Activated naive CD4-positive, alpha-beta T cell treated with Interleukin-2 at 50 U/mL for 16 hours (primary cell): ENCODE measurements around the gene MRPL21.
"Not testable (repeated sequence)": the region's sequence is repeated elsewhere in the genome, so short reads cannot be mapped to it uniquely, and the experiment has no call there.

ENCODE experiments used
- DNase-seq: peaks from one replicate; pipeline ENCODE4 v3.0.0-alpha.2; 2020

MRPL21 gene

GRCh38 chr11:68863553-68864265 is 39.9 kb downstream of the MRPL21 start:
- DNase-seq = no peak

DNA sequence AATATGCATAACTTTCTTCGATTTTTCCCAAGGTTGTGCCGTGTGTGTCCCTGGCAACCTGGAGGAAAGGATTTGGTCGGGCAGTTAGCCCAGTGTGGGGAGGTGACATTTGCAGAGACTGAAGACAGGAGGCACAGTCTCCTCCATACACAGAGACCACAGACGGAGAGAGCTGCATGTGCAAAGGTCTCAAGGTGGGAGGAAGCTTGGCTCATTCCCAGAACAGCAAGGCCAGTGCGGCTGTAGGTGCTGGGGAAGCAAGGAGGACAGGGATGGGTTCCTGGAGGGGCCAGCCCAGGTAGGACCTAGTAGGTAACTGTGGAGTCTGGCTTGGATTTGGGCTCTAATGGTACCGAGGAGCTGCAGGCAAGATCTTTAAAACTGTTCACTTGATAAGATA is 41.2 kb downstream of the MRPL21 start:
- no peak for DNase-seq

GRCh38 chr11:68859123-68859522 is 44.5 kb downstream of the MRPL21 start:
- no peak for DNase-seq

GRCh38 chr11:68857037-68857586 is 46.5 kb downstream of the MRPL21 start:
- DNase-seq = no peak

DNA sequence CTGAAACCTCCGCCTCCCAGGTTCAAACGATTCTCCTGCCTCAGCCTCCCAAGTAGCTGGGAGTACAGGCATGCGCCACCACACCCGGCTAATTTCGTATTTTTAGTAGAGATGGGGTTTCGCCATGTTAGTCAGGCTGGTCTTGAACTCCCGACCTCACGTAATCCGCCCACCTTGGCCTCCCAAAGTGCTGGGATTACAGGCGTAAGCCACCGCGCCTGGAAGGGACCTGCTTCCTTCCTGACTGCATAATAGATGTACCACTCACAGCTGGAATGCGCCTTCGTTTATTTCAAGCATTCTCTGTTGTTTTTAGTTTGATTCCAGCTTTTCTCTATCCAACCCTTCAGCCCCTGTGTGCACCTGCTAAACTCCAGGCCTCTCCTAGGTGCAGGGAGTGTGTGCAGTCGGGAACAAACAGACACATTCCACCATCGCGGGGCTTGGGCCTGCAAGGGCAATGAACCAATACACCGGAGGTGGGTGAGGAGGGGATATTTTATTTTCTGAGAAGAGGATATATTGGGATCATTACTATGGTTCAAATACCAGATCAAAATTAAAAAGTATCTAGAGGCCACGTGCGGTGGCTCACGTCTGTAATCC is 47.1 kb downstream of the MRPL21 start:
- DNase-seq = not testable (repeated sequence)

- DNase-seq = peak; percentile 27
These were observed 48.2 kb downstream of the MRPL21 start for GRCh38 chr11:68855205-68855981.

DNA sequence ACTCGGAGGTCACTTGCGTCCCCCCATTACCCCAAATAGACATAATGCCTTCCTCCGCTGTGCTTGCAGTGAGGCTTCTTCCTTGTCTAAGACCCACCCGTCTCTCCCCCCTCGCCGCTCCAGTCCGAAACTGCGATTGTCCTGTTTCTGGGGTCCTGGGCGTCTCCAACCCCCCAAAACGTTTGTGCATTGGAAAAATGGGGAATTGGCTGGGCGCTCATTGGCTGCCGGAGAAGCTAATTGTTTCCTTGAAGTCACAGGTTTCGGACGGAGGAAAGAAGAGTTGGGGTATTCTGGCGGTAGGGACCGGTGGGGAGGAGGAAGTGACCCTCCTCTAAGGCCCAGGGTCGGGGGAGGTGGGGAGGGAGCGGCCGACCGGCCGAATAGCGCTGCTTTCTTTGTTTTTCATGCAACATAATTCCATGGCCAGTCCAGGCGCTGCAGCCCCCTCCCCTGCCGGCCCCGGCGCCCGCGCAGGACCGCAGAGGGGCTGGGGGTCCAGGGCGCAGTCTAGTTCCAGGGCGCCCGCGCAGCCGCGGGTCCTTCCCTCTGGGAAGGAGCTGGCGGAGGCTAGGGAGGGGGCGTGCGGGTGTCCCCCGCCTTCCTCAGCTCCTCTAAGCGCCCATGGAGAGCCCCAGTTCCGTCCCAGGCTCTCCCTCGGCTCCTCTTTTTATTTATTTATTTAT is 49.2 kb downstream of the MRPL21 start:
- DNase-seq = no peak

- no peak for DNase-seq
These were observed 51.0 kb downstream of the MRPL21 start for GRCh38 chr11:68852628-68853027.

DNA sequence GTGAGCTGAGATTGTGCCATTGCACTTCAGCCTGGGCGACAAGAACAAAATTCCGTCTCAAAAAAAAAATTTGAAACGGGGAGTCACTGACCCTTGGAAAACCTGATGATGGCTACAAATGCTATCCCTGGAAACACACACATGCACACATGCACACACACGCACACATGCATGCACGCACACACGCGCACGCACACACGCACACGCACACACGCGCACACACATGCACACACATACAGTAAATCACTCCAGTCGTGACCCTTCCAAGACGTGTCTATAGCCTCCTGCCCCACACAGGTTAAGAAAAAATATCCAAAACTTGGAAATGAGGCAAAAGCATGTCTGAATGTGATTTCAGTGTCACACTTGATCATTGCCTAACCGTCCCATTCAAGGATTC is 55.2 kb downstream of the MRPL21 start:
- DNase-seq = no peak

GRCh38 chr11:68847395-68847794 is 56.2 kb downstream of the MRPL21 start:
- no peak for DNase-seq

GRCh38 chr11:68845351-68846002 is 58.2 kb downstream of the MRPL21 start:
- no peak for DNase-seq

DNA sequence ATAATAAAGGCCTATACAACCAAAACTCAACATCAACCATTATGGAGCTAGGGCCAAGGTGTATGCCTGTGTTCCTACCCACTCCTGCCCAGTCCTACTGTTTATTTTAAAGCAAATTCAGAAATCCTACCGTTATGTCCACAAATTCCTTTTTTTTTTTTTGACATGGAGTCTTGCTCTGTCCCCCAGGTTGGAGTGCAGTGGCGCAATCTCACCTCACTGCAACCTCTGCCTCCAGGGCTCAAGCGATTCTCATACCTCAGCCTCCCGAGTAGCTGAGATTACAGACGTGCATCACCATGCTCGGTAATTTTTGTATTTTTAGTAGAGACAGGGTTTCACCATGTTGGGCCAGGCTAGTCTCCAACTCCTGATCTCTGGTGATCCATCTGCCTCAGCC is 58.8 kb downstream of the MRPL21 start:
- no peak for DNase-seq

DNA sequence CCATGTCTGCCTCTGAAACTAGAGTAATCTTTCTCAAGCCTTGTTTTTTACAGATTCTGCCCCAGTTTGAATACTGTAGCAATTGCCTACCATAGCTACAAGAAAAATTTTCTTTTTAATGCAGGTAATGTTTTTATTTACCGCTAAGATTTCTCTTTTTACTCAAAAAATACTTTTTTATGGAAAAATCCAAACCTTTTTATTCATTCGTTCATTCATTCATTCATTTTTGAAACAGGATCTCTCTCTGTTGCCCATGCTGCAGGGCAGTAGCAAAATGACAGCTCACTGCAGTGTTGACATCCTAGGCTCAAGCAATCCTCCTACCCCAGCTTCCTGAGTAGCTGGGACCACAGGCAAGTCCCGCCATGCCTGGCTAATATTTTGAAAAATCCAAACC is 59.3 kb downstream of the MRPL21 start:
- no peak for DNase-seq

GRCh38 chr11:68843703-68844312 is 59.8 kb downstream of the MRPL21 start:
- DNase-seq = peak; percentile 79

DNA sequence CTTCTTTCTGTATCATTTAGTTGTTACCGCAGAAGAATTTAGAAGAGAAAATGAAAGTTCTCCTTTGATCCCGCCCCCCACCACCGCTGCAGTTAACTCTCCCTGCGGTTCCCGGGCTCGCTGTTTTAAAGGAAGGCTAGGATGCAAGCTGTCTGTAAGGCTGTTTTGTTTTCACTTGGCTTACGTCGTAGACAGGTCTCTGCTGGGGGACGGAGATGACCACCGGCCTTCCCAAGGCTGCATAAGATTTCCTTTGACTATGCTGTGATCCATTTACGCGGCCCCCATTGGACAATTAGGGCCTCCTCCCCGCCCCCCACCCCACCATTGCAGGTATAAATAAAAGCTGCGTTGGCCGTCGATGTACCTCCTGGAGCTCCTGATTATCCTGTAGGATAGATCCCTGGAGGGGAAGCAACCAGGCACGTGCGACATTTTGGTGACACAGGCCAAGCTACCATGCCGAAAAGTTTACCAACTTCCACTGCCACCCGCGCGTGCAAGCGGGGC is 60.5 kb downstream of the MRPL21 start:
- DNase-seq = peak; percentile 60

GRCh38 chr11:68842427-68843051 is 61.1 kb downstream of the MRPL21 start:
- DNase-seq = peak; percentile 4

DNA sequence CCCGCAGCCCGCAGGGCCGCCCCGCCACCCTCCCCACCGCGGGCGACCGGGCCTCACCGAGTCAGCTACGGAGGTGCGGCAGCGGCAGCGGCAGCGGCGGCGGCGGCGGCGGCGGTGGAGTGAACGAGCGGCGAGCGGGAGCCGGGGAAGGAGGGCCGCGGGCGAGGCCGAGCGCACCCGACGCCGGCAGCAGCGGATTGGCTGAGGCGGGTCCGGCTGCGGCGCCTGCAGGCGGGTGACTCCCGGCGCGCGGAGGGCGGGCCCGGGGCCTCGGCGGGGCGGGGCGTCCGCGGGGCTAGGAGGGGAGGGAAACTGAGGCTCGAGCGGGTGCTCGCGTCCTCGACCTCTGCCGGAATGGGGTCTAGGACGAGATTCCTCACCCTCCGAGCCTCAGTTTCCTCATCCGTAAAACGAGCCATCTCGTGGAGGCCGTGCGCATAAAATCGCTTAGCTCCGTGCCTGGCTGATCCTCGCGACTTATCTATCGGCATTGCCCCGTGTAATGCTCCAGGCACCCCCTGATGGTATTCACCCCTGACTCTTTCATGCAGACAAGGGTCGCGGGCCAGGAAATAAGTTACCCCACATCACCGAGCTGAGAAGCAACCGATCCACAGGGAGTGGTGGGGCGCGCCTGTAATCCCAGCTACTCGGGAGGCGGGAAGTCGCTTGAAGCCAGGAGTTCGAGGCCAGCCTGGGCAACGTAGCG is 61.8 kb downstream of the MRPL21 start, which contains the start of gene CPT1A:
Gene CPT1A (minus strand): TSS at position 199 of the 709 bp plus-strand sequence. CDS start 26,442 bp downstream, outside the sequence.
- DNase-seq = peak; percentile 74
